Measurements from ENCODE around the gene CANT1.

DNA sequence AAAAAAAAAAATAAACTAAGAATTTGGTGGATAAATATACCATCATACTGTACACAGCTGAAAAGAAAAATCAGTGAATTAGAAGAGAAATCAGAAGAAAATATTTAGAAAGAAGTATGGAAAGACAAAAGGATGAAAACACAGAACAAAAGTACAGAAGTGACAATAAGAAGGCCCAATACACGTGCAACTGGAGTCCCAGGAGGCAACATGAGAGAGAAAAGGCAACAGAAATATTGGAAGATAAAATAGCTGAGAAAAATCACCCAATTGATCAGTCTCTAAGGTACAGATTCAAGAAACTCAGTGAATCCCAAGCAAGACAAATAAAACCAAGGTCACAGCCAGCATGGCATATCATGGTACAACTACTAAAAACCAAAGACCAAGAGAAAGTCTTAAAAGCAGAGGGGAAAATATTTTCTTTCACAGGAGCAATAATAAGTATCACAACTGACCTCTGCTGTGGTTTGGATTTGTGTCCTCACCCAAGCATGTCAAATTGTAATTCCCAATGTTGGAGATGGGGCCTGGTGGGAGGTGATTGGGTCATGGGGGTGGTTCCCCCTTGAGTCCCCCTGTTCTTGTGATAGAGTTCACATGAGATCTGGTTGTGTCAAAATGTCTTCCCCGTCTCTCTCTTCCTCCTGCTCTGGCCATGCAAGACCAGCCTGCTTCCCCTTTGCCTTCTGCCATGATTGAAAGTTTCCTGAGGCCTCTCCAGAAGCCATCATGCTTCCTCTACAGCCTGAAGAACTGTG is 44.8 kb upstream of the CANT1 start:
- TF ChIP-seq CTCF (IDR thresholded peaks at IDR 0.05; ENCODE audit: low read depth, low read length, missing input control): no peak
- TF ChIP-seq SP1 (IDR thresholded peaks at IDR 0.05): no peak
- no peak for TF ChIP-seq YY1 (IDR thresholded peaks at IDR 0.05)
- no peak for TF ChIP-seq RAD21 (IDR thresholded peaks at IDR 0.05)
- no peak for TF ChIP-seq ZBTB33 (IDR thresholded peaks at IDR 0.05)
- TF ChIP-seq ATF3 (IDR thresholded peaks at IDR 0.05): no peak
- no peak for TF ChIP-seq MAX (IDR thresholded peaks at IDR 0.05)
- TF ChIP-seq FOXA1 (IDR thresholded peaks at IDR 0.05): no peak
- no peak for TF ChIP-seq TAF1 (conservative IDR thresholded peaks at IDR 0.05)
- no peak for TF ChIP-seq REST (IDR thresholded peaks at IDR 0.05)
- no peak for TF ChIP-seq EGR1 (IDR thresholded peaks at IDR 0.05; ENCODE audit: low read depth in 2 of 2)
- TF ChIP-seq HNF4G (IDR thresholded peaks at IDR 0.05): no peak

Data from liver (tissue), 3 donors.